Measurements from ENCODE around the gene KDM4D. TPM values are rescaled to one million over a fixed set of nuclear protein-coding genes. Genes with fewer than 3 reads are reported as not detected.

Gene KDM4D
- polyA plus RNA-seq, 1 of the 3 experiments (the other 2 are of a cell fraction): 1.2 TPM

DNA sequence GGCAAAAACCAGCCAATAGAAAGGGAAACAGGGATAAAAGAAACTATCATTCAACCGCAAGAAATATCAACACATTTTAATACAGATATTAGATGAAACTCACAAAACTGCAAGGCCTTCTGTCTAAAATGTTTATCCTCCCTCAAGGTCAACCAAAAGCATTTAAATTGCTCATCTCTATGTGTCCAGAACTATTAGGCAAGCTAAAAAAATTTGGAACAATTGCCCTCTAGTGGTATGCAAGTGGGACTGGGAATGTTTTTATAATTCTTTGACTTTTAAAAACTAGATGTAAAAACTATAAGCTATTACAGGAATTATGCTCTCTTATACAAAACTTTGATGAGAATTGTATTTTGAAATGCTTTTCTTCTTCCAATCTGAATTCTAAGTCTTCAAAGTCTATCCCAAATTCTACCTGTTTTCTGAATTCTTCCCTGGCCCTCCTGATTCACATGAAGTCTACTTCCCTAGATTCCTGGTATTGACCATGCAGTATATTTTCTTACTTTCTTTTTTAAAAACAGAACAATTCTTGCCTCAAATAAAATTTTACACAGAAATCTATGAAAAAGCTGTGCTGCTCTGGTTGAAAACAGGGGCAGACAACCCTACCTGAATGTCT, 5.1 kb upstream of the KDM4D start:
- peak overlapping the region in 1 of 2 experiments; percentile 10; a peak in 1 of 4 replicates for H3K27ac ChIP-seq (ENCODE audit: low read depth in 2 of 2, low read length in 1 of 2)
- ChIA-PET CTCF (interaction anchor here (0.6 to 3.2 kb wide), 23 partner anchors 10 to 737 kb away, joined by 3 to 27 read pairs (median 4); partner anchors contain the start of genes AMOTL1 and SRSF8), POLR2A (interaction anchor here (0.6 kb wide), 1 partner anchor 407 kb away, joined by 4 read pairs; no protein-coding TSS in a partner anchor)
- no peaks in the 10 kb centered on the region for H3K9me2 ChIP-seq
- H4K20me1 ChIP-seq (ENCODE audit: insufficient read depth): no peaks in the 10 kb centered on the region
- H3K4me3 ChIP-seq (ENCODE audit: low read depth in 2 of 2, low read length in 1 of 2): no peak overlapping the region
- H3K27me3 ChIP-seq (ENCODE audit: insufficient read depth): no peaks in the 10 kb centered on the region
- peaks cover 21% of the 10 kb centered on the region for H3F3A ChIP-seq (replicated peaks; ENCODE audit: insufficient read depth)
- H3K9ac ChIP-seq: no peak overlapping the region
- no peaks in the 10 kb centered on the region for H3K9me3 ChIP-seq
- no peak overlapping the region for H2AFZ ChIP-seq (ENCODE audit: low read depth)
- TF ChIP-seq RAD21 (IDR thresholded peaks at IDR 0.05; ENCODE audit: low read length): peak; percentile 69
- no peak for TF ChIP-seq FOXJ3 (CRISPR knock-in tag; IDR thresholded peaks at IDR 0.05)
- TF ChIP-seq SMC3 (IDR thresholded peaks at IDR 0.05; ENCODE audit: low read depth, low read length): peak; percentile 56
- TF ChIP-seq, protein P1, sequence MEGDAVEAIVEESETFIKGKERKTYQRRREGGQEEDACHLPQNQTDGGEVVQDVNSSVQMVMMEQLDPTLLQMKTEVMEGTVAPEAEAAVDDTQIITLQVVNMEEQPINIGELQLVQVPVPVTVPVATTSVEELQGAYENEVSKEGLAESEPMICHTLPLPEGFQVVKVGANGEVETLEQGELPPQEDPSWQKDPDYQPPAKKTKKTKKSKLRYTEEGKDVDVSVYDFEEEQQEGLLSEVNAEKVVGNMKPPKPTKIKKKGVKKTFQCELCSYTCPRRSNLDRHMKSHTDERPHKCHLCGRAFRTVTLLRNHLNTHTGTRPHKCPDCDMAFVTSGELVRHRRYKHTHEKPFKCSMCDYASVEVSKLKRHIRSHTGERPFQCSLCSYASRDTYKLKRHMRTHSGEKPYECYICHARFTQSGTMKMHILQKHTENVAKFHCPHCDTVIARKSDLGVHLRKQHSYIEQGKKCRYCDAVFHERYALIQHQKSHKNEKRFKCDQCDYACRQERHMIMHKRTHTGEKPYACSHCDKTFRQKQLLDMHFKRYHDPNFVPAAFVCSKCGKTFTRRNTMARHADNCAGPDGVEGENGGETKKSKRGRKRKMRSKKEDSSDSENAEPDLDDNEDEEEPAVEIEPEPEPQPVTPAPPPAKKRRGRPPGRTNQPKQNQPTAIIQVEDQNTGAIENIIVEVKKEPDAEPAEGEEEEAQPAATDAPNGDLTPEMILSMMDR (IDR thresholded peaks at IDR 0.05): peak; percentile 82
- peaks cover 27% of the 10 kb centered on the region for H3K79me2 ChIP-seq (ENCODE audit: insufficient read depth)
- DNase-seq: peak; percentile 34
- 100% methylated on average over 1 of the region's 1 CpG for WGBS (ENCODE audit: low lambda C conversion rate)
- H3K36me3 ChIP-seq (replicated peaks in 1 of 2; ENCODE audit: control insufficient read depth in 1 of 2, insufficient read depth in 2 of 2, low read length in 1 of 2): peaks cover 85 to 87% of the 10 kb centered on the region in 2 experiments
- H3K4me1 ChIP-seq (ENCODE audit: control insufficient read depth in 1 of 2, insufficient read depth in 2 of 2, low read depth in 1 of 2, low read length in 1 of 2): peaks cover 6 to 7% of the 10 kb centered on the region in 2 experiments; a peak in 3 of 4 replicates
- no peak overlapping the region for H3K4me2 ChIP-seq

DNA sequence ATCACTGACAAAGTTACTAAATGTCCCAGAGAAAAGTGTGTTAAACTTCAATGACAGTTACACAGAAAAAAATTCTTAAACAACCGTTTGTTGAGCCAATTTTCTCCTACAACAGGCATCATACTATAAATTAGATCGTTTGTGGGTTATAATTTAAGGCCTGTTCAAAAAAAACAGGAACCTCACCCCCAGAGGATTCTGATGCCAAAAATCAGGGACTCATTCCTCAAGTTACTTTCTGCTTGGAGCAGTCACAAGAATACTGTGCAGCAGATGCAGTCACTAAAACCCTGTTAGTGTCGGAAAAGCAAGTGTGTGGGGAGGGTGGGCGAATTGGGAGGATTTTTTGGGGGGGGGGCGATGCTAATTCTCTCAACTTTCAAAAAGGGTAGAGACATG, 810 bp upstream of the KDM4D start:
- no peaks in the 10 kb centered on the region for H3K9me3 ChIP-seq
- peaks cover 6 to 7% of the 10 kb centered on the region in 2 experiments; a peak in 2 of 4 replicates for H3K4me1 ChIP-seq (ENCODE audit: control insufficient read depth in 1 of 2, insufficient read depth in 2 of 2, low read depth in 1 of 2, low read length in 1 of 2)
- H3K9me2 ChIP-seq: no peaks in the 10 kb centered on the region
- no peaks in the 10 kb centered on the region for H4K20me1 ChIP-seq (ENCODE audit: insufficient read depth)
- ChIA-PET POLR2A (interaction anchor here (0.8 to 1.4 kb wide), 5 partner anchors 9 to 354 kb away, joined by 3 to 21 read pairs (median 4); partner anchors contain the start of gene SRSF8), CTCF (interaction anchor here (1.3 to 1.5 kb wide), 2 partner anchors 13 to 100 kb away, joined by 3 to 4 read pairs; no protein-coding TSS in a partner anchor)
- H3K27ac ChIP-seq (ENCODE audit: low read depth in 2 of 2, low read length in 1 of 2): no peak overlapping the region; a peak in 1 of 4 replicates
- peaks cover 31% of the 10 kb centered on the region for H3K79me2 ChIP-seq (ENCODE audit: insufficient read depth)
- peaks cover 18% of the 10 kb centered on the region for H3F3A ChIP-seq (replicated peaks; ENCODE audit: insufficient read depth)
- H3K36me3 ChIP-seq (replicated peaks in 1 of 2; ENCODE audit: control insufficient read depth in 1 of 2, insufficient read depth in 2 of 2, low read length in 1 of 2): peaks cover 45 to 47% of the 10 kb centered on the region in 2 experiments
- no peak for TF ChIP-seq NRF1 (IDR thresholded peaks at IDR 0.05; ENCODE audit: low read depth, low read length)
- WGBS (ENCODE audit: low lambda C conversion rate): 1% methylated on average over 5 of the region's 5 CpGs
- H3K4me3 ChIP-seq (ENCODE audit: low read depth in 2 of 2, low read length in 1 of 2): peak overlapping the region; percentile 78 to 97
- DNase-seq: no peak
- no peak overlapping the region for H2AFZ ChIP-seq (ENCODE audit: low read depth)
- no peaks in the 10 kb centered on the region for H3K27me3 ChIP-seq (ENCODE audit: insufficient read depth)
- H3K4me2 ChIP-seq: peak overlapping the region; percentile 80
- H3K9ac ChIP-seq: peak overlapping the region; percentile 87

DNA sequence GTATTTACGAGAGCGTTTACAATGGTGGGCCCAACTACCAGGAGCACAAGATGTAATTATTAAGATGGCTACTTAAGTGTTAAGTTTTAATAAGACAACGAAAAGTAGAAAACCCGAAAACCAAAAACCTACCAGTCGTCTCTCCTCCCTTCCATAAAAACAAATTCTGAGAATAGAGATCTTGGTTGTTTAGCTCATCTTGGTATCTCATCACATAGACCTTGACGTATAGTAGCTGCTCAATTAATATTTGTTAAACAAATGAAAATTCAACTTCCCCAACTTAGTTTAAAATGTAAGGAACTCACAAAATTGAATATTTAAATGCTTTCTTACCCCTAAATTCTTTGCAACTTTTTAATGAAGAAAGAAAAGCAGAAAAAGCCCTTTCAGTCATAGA, 669 bp downstream of the KDM4D start:
- POLR2A ChIA-PET: interaction anchor here (1.3 kb wide), 1 partner anchor 8 kb away, joined by 4 read pairs; no protein-coding TSS in a partner anchor
- no peaks in the 10 kb centered on the region for H3K9me3 ChIP-seq
- peak overlapping the region; percentile 87 for H3K9ac ChIP-seq
- TF ChIP-seq FOSL2 (IDR thresholded peaks at IDR 0.05; ENCODE audit: borderline replicate concordance, low read depth): no peak
- TF ChIP-seq, protein P2, sequence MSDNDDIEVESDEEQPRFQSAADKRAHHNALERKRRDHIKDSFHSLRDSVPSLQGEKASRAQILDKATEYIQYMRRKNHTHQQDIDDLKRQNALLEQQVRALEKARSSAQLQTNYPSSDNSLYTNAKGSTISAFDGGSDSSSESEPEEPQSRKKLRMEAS (IDR thresholded peaks at IDR 0.05; ENCODE audit: low read depth): no peak
- no peak for TF ChIP-seq SIN3A (IDR thresholded peaks at IDR 0.05; ENCODE audit: borderline replicate concordance, low read depth, low read length)
- TF ChIP-seq NRF1 (IDR thresholded peaks at IDR 0.05; ENCODE audit: low read depth, low read length): no peak
- TF ChIP-seq, protein P3, sequence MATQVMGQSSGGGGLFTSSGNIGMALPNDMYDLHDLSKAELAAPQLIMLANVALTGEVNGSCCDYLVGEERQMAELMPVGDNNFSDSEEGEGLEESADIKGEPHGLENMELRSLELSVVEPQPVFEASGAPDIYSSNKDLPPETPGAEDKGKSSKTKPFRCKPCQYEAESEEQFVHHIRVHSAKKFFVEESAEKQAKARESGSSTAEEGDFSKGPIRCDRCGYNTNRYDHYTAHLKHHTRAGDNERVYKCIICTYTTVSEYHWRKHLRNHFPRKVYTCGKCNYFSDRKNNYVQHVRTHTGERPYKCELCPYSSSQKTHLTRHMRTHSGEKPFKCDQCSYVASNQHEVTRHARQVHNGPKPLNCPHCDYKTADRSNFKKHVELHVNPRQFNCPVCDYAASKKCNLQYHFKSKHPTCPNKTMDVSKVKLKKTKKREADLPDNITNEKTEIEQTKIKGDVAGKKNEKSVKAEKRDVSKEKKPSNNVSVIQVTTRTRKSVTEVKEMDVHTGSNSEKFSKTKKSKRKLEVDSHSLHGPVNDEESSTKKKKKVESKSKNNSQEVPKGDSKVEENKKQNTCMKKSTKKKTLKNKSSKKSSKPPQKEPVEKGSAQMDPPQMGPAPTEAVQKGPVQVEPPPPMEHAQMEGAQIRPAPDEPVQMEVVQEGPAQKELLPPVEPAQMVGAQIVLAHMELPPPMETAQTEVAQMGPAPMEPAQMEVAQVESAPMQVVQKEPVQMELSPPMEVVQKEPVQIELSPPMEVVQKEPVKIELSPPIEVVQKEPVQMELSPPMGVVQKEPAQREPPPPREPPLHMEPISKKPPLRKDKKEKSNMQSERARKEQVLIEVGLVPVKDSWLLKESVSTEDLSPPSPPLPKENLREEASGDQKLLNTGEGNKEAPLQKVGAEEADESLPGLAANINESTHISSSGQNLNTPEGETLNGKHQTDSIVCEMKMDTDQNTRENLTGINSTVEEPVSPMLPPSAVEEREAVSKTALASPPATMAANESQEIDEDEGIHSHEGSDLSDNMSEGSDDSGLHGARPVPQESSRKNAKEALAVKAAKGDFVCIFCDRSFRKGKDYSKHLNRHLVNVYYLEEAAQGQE (IDR thresholded peaks at IDR 0.05; ENCODE audit: low read depth, low read length): no peak
- TF ChIP-seq GATA2 (CRISPR knock-in tag; IDR thresholded peaks at IDR 0.05): no peak
- no peak for TF ChIP-seq RXRA (IDR thresholded peaks at IDR 0.05; ENCODE audit: borderline replicate concordance, low read depth)

More for the DNA sequence above, 669 bp downstream of the KDM4D start:
- Histone ChIP-seq H2AFZ (ENCODE audit: low read depth) (peak overlapping the region; percentile 96), H3K4me2 (peak overlapping the region; percentile 80), H3K4me1 (ENCODE audit: control insufficient read depth in 1 of 2, insufficient read depth in 2 of 2, low read depth in 1 of 2, low read length in 1 of 2) (peaks cover 6 to 7% of the 10 kb centered on the region in 2 experiments; a peak in 2 of 4 replicates), H4K20me1 (ENCODE audit: insufficient read depth) (no peaks in the 10 kb centered on the region), H3K36me3 (replicated peaks in 1 of 2; ENCODE audit: control insufficient read depth in 1 of 2, insufficient read depth in 2 of 2, low read length in 1 of 2) (peaks cover 32 to 33% of the 10 kb centered on the region in 2 experiments), H3K79me2 (ENCODE audit: insufficient read depth) (peaks cover 31% of the 10 kb centered on the region), H3K27me3 (ENCODE audit: insufficient read depth) (no peaks in the 10 kb centered on the region), H3F3A (replicated peaks; ENCODE audit: insufficient read depth) (peaks cover 12% of the 10 kb centered on the region), H3K9me2 (no peaks in the 10 kb centered on the region), H3K27ac (ENCODE audit: low read depth in 2 of 2, low read length in 1 of 2) (peak overlapping the region; percentile 68 to 86; a peak in 3 of 4 replicates), H3K4me3 (ENCODE audit: low read depth in 2 of 2, low read length in 1 of 2) (peak overlapping the region; percentile 78 to 97)
- no peak for DNase-seq
- CTCF ChIA-PET: interaction anchor here (1.2 to 1.3 kb wide), 2 partner anchors 13 to 77 kb away, joined by 3 read pairs; no protein-coding TSS in a partner anchor
- 27% methylated on average over 6 of the region's 6 CpGs for WGBS (ENCODE audit: low lambda C conversion rate)

Measured in SK-N-SH (cell line).